Measurements from ENCODE around the gene DSN1.

Gene DSN1

GRCh38 chr20:36744243-36744642 is 29.3 kb downstream of the DSN1 start:
- peaks cover 3% of the 10 kb centered on the region for H3K79me2 ChIP-seq (ENCODE audit: control insufficient read depth, low read length)
- no peak overlapping the region for H3K4me2 ChIP-seq (ENCODE audit: low read length)
- TF ChIP-seq CTCF (IDR thresholded peaks at IDR 0.05; ENCODE audit: low read depth, low read length, poor library complexity, severe bottlenecking), result no peak
- TF ChIP-seq EZH2phosphoT487 (IDR thresholded peaks at IDR 0.05; ENCODE audit: borderline replicate concordance, low read length), result no peak
- no peaks in the 10 kb centered on the region for H3K36me3 ChIP-seq (ENCODE audit: control insufficient read depth, low read length)
- peaks cover 20% of the 10 kb centered on the region for H3F3A ChIP-seq (ENCODE audit: control insufficient read depth, insufficient read depth)
- H3K9me2 ChIP-seq (replicated peaks; ENCODE audit: control insufficient read depth, low read length), result no peaks in the 10 kb centered on the region
- H3K4me3 ChIP-seq (ENCODE audit: low read length), result no peak overlapping the region
- peaks cover 18% of the 10 kb centered on the region for H3K4me1 ChIP-seq (ENCODE audit: control insufficient read depth, low read length)
- no peaks in the 10 kb centered on the region for H3K9me3 ChIP-seq (ENCODE audit: control insufficient read depth, insufficient read depth, low read length)
- H4K20me1 ChIP-seq (ENCODE audit: control insufficient read depth, insufficient read depth, low read depth, low read length), result no peaks in the 10 kb centered on the region
- no peak overlapping the region for H3K27ac ChIP-seq (ENCODE audit: low read depth, low read length)
- no peaks in the 10 kb centered on the region for H3K27me3 ChIP-seq (ENCODE audit: control insufficient read depth, low read length)

GRCh38 chr20:36742558-36742957 is 31.0 kb downstream of the DSN1 start:
- Histone ChIP-seq H3K36me3 (ENCODE audit: control insufficient read depth, low read length) (no peaks in the 10 kb centered on the region), H3K9me2 (replicated peaks; ENCODE audit: control insufficient read depth, low read length) (no peaks in the 10 kb centered on the region), H3K4me1 (ENCODE audit: control insufficient read depth, low read length) (peaks cover 18% of the 10 kb centered on the region), H3K9me3 (ENCODE audit: control insufficient read depth, insufficient read depth, low read length) (no peaks in the 10 kb centered on the region), H4K20me1 (ENCODE audit: control insufficient read depth, insufficient read depth, low read depth, low read length) (no peaks in the 10 kb centered on the region), H3K27ac (ENCODE audit: low read depth, low read length) (no peak overlapping the region), H3K27me3 (ENCODE audit: control insufficient read depth, low read length) (no peaks in the 10 kb centered on the region), H3F3A (ENCODE audit: control insufficient read depth, insufficient read depth) (peaks cover 10% of the 10 kb centered on the region; the same call in 1 of the 2 replicates), H3K4me2 (ENCODE audit: low read length) (no peak overlapping the region), H3K79me2 (ENCODE audit: control insufficient read depth, low read length) (peaks cover 3% of the 10 kb centered on the region), H3K4me3 (ENCODE audit: low read length) (no peak overlapping the region)
- TF ChIP-seq EZH2phosphoT487 (IDR thresholded peaks at IDR 0.05; ENCODE audit: borderline replicate concordance, low read length) (no peak), CTCF (IDR thresholded peaks at IDR 0.05; ENCODE audit: low read depth, low read length, poor library complexity, severe bottlenecking) (no peak)

- Histone ChIP-seq H3K27me3 (ENCODE audit: control insufficient read depth, low read length) (no peaks in the 10 kb centered on the region), H3K9me2 (replicated peaks; ENCODE audit: control insufficient read depth, low read length) (no peaks in the 10 kb centered on the region), H3K4me1 (ENCODE audit: control insufficient read depth, low read length) (peaks cover 11% of the 10 kb centered on the region), H3F3A (ENCODE audit: control insufficient read depth, insufficient read depth) (peaks cover 10% of the 10 kb centered on the region; the same call in 1 of the 2 replicates), H3K27ac (ENCODE audit: low read depth, low read length) (no peak overlapping the region), H3K36me3 (ENCODE audit: control insufficient read depth, low read length) (no peaks in the 10 kb centered on the region), H3K79me2 (ENCODE audit: control insufficient read depth, low read length) (peaks cover 3% of the 10 kb centered on the region), H3K4me2 (ENCODE audit: low read length) (no peak overlapping the region), H3K9me3 (ENCODE audit: control insufficient read depth, insufficient read depth, low read length) (no peaks in the 10 kb centered on the region), H3K4me3 (ENCODE audit: low read length) (no peak overlapping the region), H4K20me1 (ENCODE audit: control insufficient read depth, insufficient read depth, low read depth, low read length) (no peaks in the 10 kb centered on the region)
- TF ChIP-seq CTCF (IDR thresholded peaks at IDR 0.05; ENCODE audit: low read depth, low read length, poor library complexity, severe bottlenecking) (no peak), EZH2phosphoT487 (IDR thresholded peaks at IDR 0.05; ENCODE audit: borderline replicate concordance, low read length) (no peak)
Measured at GRCh38 chr20:36741072-36741471, 32.5 kb downstream of the DSN1 start.

- no peak overlapping the region for H3K4me2 ChIP-seq (ENCODE audit: low read length)
- H3K9me3 ChIP-seq (ENCODE audit: control insufficient read depth, insufficient read depth, low read length), result no peaks in the 10 kb centered on the region
- H3K79me2 ChIP-seq (ENCODE audit: control insufficient read depth, low read length), result no peaks in the 10 kb centered on the region
- no peaks in the 10 kb centered on the region for H4K20me1 ChIP-seq (ENCODE audit: control insufficient read depth, insufficient read depth, low read depth, low read length)
- H3K27ac ChIP-seq (ENCODE audit: low read depth, low read length), result no peak overlapping the region
- TF ChIP-seq CTCF (IDR thresholded peaks at IDR 0.05; ENCODE audit: low read depth, low read length, poor library complexity, severe bottlenecking), result no peak
- no peak for TF ChIP-seq EZH2phosphoT487 (IDR thresholded peaks at IDR 0.05; ENCODE audit: borderline replicate concordance, low read length)
- H3K36me3 ChIP-seq (ENCODE audit: control insufficient read depth, low read length), result no peaks in the 10 kb centered on the region
- no peak overlapping the region for H3K4me3 ChIP-seq (ENCODE audit: low read length)
- no peaks in the 10 kb centered on the region for H3K4me1 ChIP-seq (ENCODE audit: control insufficient read depth, low read length)
- H3K9me2 ChIP-seq (replicated peaks; ENCODE audit: control insufficient read depth, low read length), result no peaks in the 10 kb centered on the region
- H3K27me3 ChIP-seq (ENCODE audit: control insufficient read depth, low read length), result no peaks in the 10 kb centered on the region
- peaks cover 3% of the 10 kb centered on the region; the same call in 1 of the 2 replicates for H3F3A ChIP-seq (ENCODE audit: control insufficient read depth, insufficient read depth)
Measured at GRCh38 chr20:36737183-36737499, 36.4 kb downstream of the DSN1 start.

All from DOHH2 (cell line).